Measurements from ENCODE around the gene ATP6V0E2.

DNA sequence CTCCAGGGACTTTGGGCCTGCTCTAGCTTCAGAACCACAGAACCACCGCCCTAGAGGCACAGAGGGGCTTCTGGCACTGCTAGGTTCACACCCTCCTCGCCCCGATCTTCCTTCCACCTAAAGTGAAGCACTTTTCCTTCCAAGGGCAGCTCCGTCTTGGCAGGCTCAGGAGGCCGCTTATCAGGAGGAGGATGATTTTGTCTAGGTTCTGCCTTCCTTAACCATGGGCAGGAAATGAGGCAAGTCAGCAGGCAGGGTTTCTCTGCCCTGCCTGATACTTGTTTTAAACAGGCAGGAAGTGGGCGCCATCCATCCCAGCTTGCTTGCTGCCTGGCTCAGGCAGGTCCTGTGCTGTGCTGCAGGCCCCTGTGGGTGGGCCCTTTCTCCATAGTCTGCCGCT is 8.3 kb upstream of the ATP6V0E2 start:
- TF ChIP-seq, protein P1, sequence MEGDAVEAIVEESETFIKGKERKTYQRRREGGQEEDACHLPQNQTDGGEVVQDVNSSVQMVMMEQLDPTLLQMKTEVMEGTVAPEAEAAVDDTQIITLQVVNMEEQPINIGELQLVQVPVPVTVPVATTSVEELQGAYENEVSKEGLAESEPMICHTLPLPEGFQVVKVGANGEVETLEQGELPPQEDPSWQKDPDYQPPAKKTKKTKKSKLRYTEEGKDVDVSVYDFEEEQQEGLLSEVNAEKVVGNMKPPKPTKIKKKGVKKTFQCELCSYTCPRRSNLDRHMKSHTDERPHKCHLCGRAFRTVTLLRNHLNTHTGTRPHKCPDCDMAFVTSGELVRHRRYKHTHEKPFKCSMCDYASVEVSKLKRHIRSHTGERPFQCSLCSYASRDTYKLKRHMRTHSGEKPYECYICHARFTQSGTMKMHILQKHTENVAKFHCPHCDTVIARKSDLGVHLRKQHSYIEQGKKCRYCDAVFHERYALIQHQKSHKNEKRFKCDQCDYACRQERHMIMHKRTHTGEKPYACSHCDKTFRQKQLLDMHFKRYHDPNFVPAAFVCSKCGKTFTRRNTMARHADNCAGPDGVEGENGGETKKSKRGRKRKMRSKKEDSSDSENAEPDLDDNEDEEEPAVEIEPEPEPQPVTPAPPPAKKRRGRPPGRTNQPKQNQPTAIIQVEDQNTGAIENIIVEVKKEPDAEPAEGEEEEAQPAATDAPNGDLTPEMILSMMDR (conservative IDR thresholded peaks at IDR 0.05; ENCODE audit: low read depth, low read length): no peak
- no peak for TF ChIP-seq EZH2 (IDR thresholded peaks at IDR 0.05; ENCODE audit: borderline replicate concordance, low read depth, low read length, poor library complexity, severe bottlenecking)

Measured in A673 (cell line).